ENCODE measurements around the gene NCAPD2. TPM values are rescaled to one million over a fixed set of nuclear protein-coding genes. Genes with fewer than 3 reads are reported as not detected.
A peak's percentile ranks its signal among the peaks of the same experiment; 100 is the strongest.

The NCAPD2 gene
- total and polyA plus RNA-seq, 2 donors (not counting 1 experiment from before 2014, with no cell fraction given) = 19.9 to 42.1 TPM

DNA sequence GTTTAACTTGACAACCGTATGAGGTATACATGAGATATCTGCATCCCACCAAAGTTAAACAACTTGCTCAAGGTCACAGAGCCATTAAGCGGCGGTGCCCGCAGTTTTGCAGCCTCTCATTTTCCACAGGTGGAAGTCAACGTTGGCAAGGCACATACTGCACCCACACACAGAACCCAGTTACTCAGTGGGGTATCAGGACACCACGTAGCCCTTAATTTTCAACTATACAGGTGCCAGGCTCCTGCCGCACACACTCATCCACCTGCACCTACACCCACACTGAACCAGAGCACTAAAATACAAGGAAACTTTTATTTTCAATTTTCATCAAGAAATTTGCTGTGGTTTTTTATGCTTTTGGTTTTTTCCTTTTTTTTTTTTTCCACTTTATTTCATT is 75.9 kb downstream of the NCAPD2 start:
- Mint-ChIP-seq H3K4me3 (peak overlapping the region; percentile 98), H3K9me3 (ENCODE audit: insufficient read depth) (no peaks in the 10 kb centered on the region), H3K27ac (peak overlapping the region; percentile 46), H3K4me1 (peaks cover 34% of the 10 kb centered on the region), H3K27me3 (no peaks in the 10 kb centered on the region)
- H3K27ac ChIP-seq (ENCODE audit: low read length in 2 of 2) = no peak overlapping the region
- WGBS (ENCODE audit: insufficient coverage) = 88% methylated on average over 6 of the region's 7 CpGs
- no peak overlapping the region for H3K4me3 ChIP-seq (ENCODE audit: control extremely low read depth in 1 of 5, extremely low read depth in 1 of 5, insufficient read depth in 1 of 5, low read depth in 2 of 5, low read length in 4 of 5)
- H3K4me1 ChIP-seq (ENCODE audit: control insufficient read depth in 2 of 2, insufficient read depth in 2 of 2, low read length in 2 of 2) = peaks cover 7 to 22% of the 10 kb centered on the region in 2 donors
- DNase-seq (no peak), ATAC-seq (ENCODE audit: low read depth) (no peak)
- peaks cover 32% of the 10 kb centered on the region for H3K79me2 ChIP-seq (ENCODE audit: control insufficient read depth, insufficient read depth, low read length)
- H2AFZ ChIP-seq (ENCODE audit: insufficient read depth, low read depth, low read length, poor library complexity, severe bottlenecking) = no peak overlapping the region
- no peaks in the 10 kb centered on the region for H3K27me3 ChIP-seq (replicated peaks in 1 of 4; ENCODE audit: control extremely low read depth in 1 of 4, control insufficient read depth in 3 of 4, insufficient read depth in 4 of 4, low read length in 3 of 4)
- H4K20me1 ChIP-seq (ENCODE audit: control insufficient read depth, insufficient read depth, low read length, poor library complexity, severe bottlenecking) = peaks cover 13% of the 10 kb centered on the region
- H3K4me2 ChIP-seq (replicated peaks; ENCODE audit: low read depth, low read length, poor library complexity, severe bottlenecking) = no peak overlapping the region
- ChIA-PET POLR2A (interaction anchor here (0.7 kb wide), 1 partner anchor 97 kb away, joined by 4 read pairs; no protein-coding TSS in a partner anchor), CTCF (interaction anchor here (1.1 to 1.8 kb wide), 9 partner anchors 11 to 210 kb away, joined by 3 to 10 read pairs (median 4); partner anchors contain the start of gene COPS7A)
- no peaks in the 10 kb centered on the region for H3K9me3 ChIP-seq (ENCODE audit: control extremely low read depth in 1 of 3, control insufficient read depth in 2 of 3, insufficient read depth in 1 of 3, low read length in 2 of 3)
- H3K36me3 ChIP-seq (replicated peaks in 1 of 2; ENCODE audit: control extremely low read depth in 1 of 2, control insufficient read depth in 1 of 2, extremely low read depth in 1 of 2, insufficient read depth in 2 of 2, low read length in 1 of 2) = peaks cover 10 to 48% of the 10 kb centered on the region in 2 experiments
- no peak overlapping the region for H3K9ac ChIP-seq (ENCODE audit: low read length)
- intact Hi-C loops (cut with micrococcal nuclease) = loop anchor here (2.0 kb wide), 1 partner anchor 37 kb away; the partner anchor contains the start of gene CHD4
- TF ChIP-seq EZH2 (IDR thresholded peaks at IDR 0.05; ENCODE audit: borderline replicate concordance, insufficient read depth, low read depth, low read length, poor library complexity, severe bottlenecking) = no peak
- TF ChIP-seq, protein P1, sequence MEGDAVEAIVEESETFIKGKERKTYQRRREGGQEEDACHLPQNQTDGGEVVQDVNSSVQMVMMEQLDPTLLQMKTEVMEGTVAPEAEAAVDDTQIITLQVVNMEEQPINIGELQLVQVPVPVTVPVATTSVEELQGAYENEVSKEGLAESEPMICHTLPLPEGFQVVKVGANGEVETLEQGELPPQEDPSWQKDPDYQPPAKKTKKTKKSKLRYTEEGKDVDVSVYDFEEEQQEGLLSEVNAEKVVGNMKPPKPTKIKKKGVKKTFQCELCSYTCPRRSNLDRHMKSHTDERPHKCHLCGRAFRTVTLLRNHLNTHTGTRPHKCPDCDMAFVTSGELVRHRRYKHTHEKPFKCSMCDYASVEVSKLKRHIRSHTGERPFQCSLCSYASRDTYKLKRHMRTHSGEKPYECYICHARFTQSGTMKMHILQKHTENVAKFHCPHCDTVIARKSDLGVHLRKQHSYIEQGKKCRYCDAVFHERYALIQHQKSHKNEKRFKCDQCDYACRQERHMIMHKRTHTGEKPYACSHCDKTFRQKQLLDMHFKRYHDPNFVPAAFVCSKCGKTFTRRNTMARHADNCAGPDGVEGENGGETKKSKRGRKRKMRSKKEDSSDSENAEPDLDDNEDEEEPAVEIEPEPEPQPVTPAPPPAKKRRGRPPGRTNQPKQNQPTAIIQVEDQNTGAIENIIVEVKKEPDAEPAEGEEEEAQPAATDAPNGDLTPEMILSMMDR (IDR thresholded peaks at IDR 0.05) = no peak

DNA sequence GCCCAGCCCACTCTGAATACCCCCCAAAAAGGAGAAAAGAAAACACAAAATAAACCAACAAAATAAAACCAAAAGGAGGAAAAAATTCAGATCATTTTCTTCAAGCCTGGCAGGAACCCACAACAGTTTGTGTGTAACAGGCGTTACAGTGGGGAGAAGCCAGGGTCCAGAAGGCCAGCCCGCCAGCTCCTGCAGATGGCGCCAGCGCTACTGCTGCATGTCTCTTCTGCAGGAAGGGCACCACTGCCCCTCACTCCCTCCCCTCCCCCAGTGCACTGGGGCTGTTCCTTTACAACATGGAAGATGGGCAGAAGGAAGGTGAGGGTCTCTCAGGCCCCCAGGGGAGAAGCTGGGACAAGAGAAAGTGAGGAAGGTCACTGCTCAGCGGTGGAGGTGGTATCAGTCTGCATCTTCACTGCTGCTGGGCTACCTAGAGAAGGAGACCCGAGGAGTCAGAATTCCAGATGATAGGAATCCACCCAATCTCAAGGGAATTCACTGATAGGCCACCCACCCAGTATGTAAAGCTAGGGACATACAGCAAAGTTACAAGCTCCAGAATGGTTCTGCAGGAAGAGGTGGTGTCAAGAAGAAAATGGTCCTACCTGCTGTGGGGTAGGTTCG is 76.5 kb downstream of the NCAPD2 start:
- Mint-ChIP-seq H3K27me3 (no peaks in the 10 kb centered on the region), H3K27ac (peak overlapping the region; percentile 46), H3K4me1 (peaks cover 34% of the 10 kb centered on the region), H3K4me3 (no peak overlapping the region), H3K9me3 (ENCODE audit: insufficient read depth) (no peaks in the 10 kb centered on the region)
- Histone ChIP-seq H3K9ac (ENCODE audit: low read length) (no peak overlapping the region), H3K36me3 (replicated peaks in 1 of 2; ENCODE audit: control extremely low read depth in 1 of 2, control insufficient read depth in 1 of 2, extremely low read depth in 1 of 2, insufficient read depth in 2 of 2, low read length in 1 of 2) (peaks cover 10 to 53% of the 10 kb centered on the region in 2 experiments), H3K79me2 (ENCODE audit: control insufficient read depth, insufficient read depth, low read length) (peaks cover 27% of the 10 kb centered on the region), H3K27me3 (replicated peaks in 1 of 4; ENCODE audit: control extremely low read depth in 1 of 4, control insufficient read depth in 3 of 4, insufficient read depth in 4 of 4, low read length in 3 of 4) (no peaks in the 10 kb centered on the region), H4K20me1 (ENCODE audit: control insufficient read depth, insufficient read depth, low read length, poor library complexity, severe bottlenecking) (peaks cover 13% of the 10 kb centered on the region), H2AFZ (ENCODE audit: insufficient read depth, low read depth, low read length, poor library complexity, severe bottlenecking) (no peak overlapping the region), H3K27ac (ENCODE audit: low read length in 2 of 2) (no peak overlapping the region), H3K4me1 (ENCODE audit: control insufficient read depth in 2 of 2, insufficient read depth in 2 of 2, low read length in 2 of 2) (peaks cover 7 to 22% of the 10 kb centered on the region in 2 donors), H3K9me3 (ENCODE audit: control extremely low read depth in 1 of 3, control insufficient read depth in 2 of 3, insufficient read depth in 1 of 3, low read length in 2 of 3) (no peaks in the 10 kb centered on the region), H3K4me2 (replicated peaks; ENCODE audit: low read depth, low read length, poor library complexity, severe bottlenecking) (no peak overlapping the region), H3K4me3 (ENCODE audit: control extremely low read depth in 1 of 5, extremely low read depth in 1 of 5, insufficient read depth in 1 of 5, low read depth in 2 of 5, low read length in 4 of 5) (no peak overlapping the region)
- 96% methylated on average over 2 of the region's 7 CpGs for WGBS (ENCODE audit: insufficient coverage)
- ChIA-PET POLR2A (interaction anchor here (0.6 to 1.0 kb wide), 4 partner anchors 45 to 114 kb away, joined by 3 to 7 read pairs (median 4); no protein-coding TSS in a partner anchor), CTCF (interaction anchor here (0.7 to 1.8 kb wide), 18 partner anchors 8 to 209 kb away, joined by 3 to 10 read pairs (median 4); partner anchors contain the start of genes COPS7A and LPAR5)
- DNase-seq (peak; percentile 66), ATAC-seq (ENCODE audit: low read depth) (no peak)
- intact Hi-C loops (cut with micrococcal nuclease) = no loop called here
- TF ChIP-seq EZH2 (IDR thresholded peaks at IDR 0.05; ENCODE audit: borderline replicate concordance, insufficient read depth, low read depth, low read length, poor library complexity, severe bottlenecking) = no peak
- TF ChIP-seq, protein P1 (IDR thresholded peaks at IDR 0.05) = peak; percentile 65

Measured in B cell (primary cell).